SK-N-SH (cell line): Measurements from ENCODE around the gene EEF1E1. TPM values are rescaled to one million over a fixed set of nuclear protein-coding genes. Genes with fewer than 3 reads are reported as not detected.

Source experiments
- CTCF ChIA-PET: fragments of 300-600, 350-600 bp; formaldehyde crosslinking; extraction: SDS; loops from one replicate; lab custom pipeline; 2021; lab: Yijun Ruan, JAX
- POLR2A ChIA-PET: fragments of 350-600 bp; sonication (Branson Sonifier 250); formaldehyde crosslinking; extraction: SDS; loops from one replicate; lab custom pipeline; 2020; ENCODE audit warnings: antibody characterized with exemption, inconsistent platforms; lab: Yijun Ruan, JAX
- DNase-seq: peaks from one replicate; pipeline ENCODE4 v3.0.0; 2012
- H2AFZ ChIP-seq: fragments of 200-600 bp; sonication (generic); 2 replicates; pipeline ENCODE4 v1.8.1; 2016; ENCODE audit warnings: antibody characterized with exemption, mild to moderate bottlenecking, low read depth
- H3F3A ChIP-seq: fragments of 200-600 bp; sonication (generic); replicated peaks from 2 replicates; pipeline ENCODE3; 2016; ENCODE audit warnings: antibody characterized with exemption, mild to moderate bottlenecking; ENCODE audit not compliant: insufficient read depth
- H3K27ac ChIP-seq, 2 experiments: fragments of 200-500 bp in 1 of 2; fragments of 200-600 bp in 1 of 2; sonication (Bioruptor generic) in 1 of 2; sonication (generic), shearing (Covaris generic) in 1 of 2; 2 replicates each; pipeline versions ENCODE4 v1.5.1 to v1.6.1; 2014 to 2016; ENCODE audit warnings: low read depth in 2 of 2, inconsistent platforms in 1 of 2, low read length in 1 of 2, mild to moderate bottlenecking in 1 of 2, mixed read lengths in 1 of 2
- H3K27me3 ChIP-seq: fragments of 200-600 bp; sonication (generic), shearing (Covaris generic); 2 replicates; pipeline ENCODE4 v1.6.1; 2016; ENCODE audit warnings: mixed run types; ENCODE audit not compliant: insufficient read depth
- H3K36me3 ChIP-seq, 2 experiments: fragments of 200-500 bp in 1 of 2; fragments of 200-600 bp in 1 of 2; sonication (Bioruptor generic) in 1 of 2; sonication (generic) in 1 of 2; replicated peaks in 1 of 2; 2 replicates each; pipeline versions ENCODE3 to v1.5.1; 2014 to 2016; ENCODE audit warnings: low read length in 1 of 2, mild to moderate bottlenecking in 1 of 2; ENCODE audit not compliant: insufficient read depth in 2 of 2, control insufficient read depth in 1 of 2
- H3K4me1 ChIP-seq, 2 experiments: fragments of 200-500 bp in 1 of 2; fragments of 200-600 bp in 1 of 2; sonication (Bioruptor generic) in 1 of 2; sonication (generic), shearing (Covaris generic) in 1 of 2; 2 replicates each; pipeline versions ENCODE4 v1.5.1 to v1.6.1; 2014 to 2016; ENCODE audit warnings: low read depth in 1 of 2, low read length in 1 of 2, mixed run types in 1 of 2; ENCODE audit not compliant: insufficient read depth in 2 of 2, control insufficient read depth in 1 of 2
- H3K4me2 ChIP-seq: fragments of 200-600 bp; sonication (generic), shearing (Covaris generic); 2 replicates; pipeline ENCODE4 v1.6.1; 2017; ENCODE audit warnings: mixed run types
- H3K4me3 ChIP-seq, 2 experiments: fragments of 200-500 bp in 1 of 2; fragments of 200-600 bp in 1 of 2; sonication (Bioruptor generic) in 1 of 2; sonication (generic), shearing (Covaris generic) in 1 of 2; 2 replicates each; pipeline versions ENCODE4 v1.5.1 to v1.8.1; 2014 to 2016; ENCODE audit warnings: low read depth in 2 of 2, inconsistent platforms in 1 of 2, low read length in 1 of 2, mild to moderate bottlenecking in 1 of 2, mixed read lengths in 1 of 2, moderate library complexity in 1 of 2
- H3K79me2 ChIP-seq: fragments of 200-600 bp; sonication (generic); 2 replicates; pipeline ENCODE4 v1.8.1; 2017; ENCODE audit warnings: mild to moderate bottlenecking; ENCODE audit not compliant: insufficient read depth
- H3K9ac ChIP-seq: fragments of 200-600 bp; sonication (generic); 2 replicates; pipeline ENCODE4 v1.6.1; 2017; ENCODE audit warnings: mixed run types
- H3K9me2 ChIP-seq: fragments of 200-600 bp; sonication (generic); 2 replicates; pipeline ENCODE4 v1.6.1; 2017; ENCODE audit warnings: mixed run types
- H3K9me3 ChIP-seq: fragments of 200-600 bp; sonication (generic); 2 replicates; pipeline ENCODE4 v1.6.1; 2017; ENCODE audit warnings: mixed run types, mild to moderate bottlenecking, moderate library complexity
- H4K20me1 ChIP-seq: fragments of 200-600 bp; sonication (generic); 2 replicates; pipeline ENCODE4 v1.6.1; 2017; ENCODE audit warnings: mild to moderate bottlenecking, mixed run types; ENCODE audit not compliant: insufficient read depth
- ELF1 ChIP-seq: IDR thresholded peaks from 2 replicates; pipeline ENCODE4 v1.4.0; 2012
- EZH2phosphoT487 ChIP-seq: fragments of 200-600 bp; sonication (generic); IDR thresholded peaks from 2 replicates; pipeline ENCODE4 v1.6.1; 2017; ENCODE audit warnings: low read depth, mixed run types, mild to moderate bottlenecking, antibody characterized with exemption, moderate library complexity, borderline replicate concordance
- FOSL2 ChIP-seq: IDR thresholded peaks from 2 replicates; pipeline ENCODE4 v1.4.0; 2012; ENCODE audit warnings: low read depth, mild to moderate bottlenecking, moderate library complexity, borderline replicate concordance
- FOXJ3 ChIP-seq: sonication (generic); formaldehyde crosslinking; IDR thresholded peaks from 2 replicates; pipeline ENCODE4 v1.5.1; 2020; ENCODE audit warnings: mild to moderate bottlenecking, missing genetic modification reagents
- NFIC ChIP-seq: IDR thresholded peaks from 2 replicates; pipeline ENCODE4 v1.4.0; 2012; ENCODE audit warnings: borderline replicate concordance
- TAF1 ChIP-seq: IDR thresholded peaks from 2 replicates; pipeline ENCODE4 v1.6.1; 2012; ENCODE audit warnings: low read depth, mild to moderate bottlenecking, low read length, moderate library complexity, borderline replicate concordance
- TCF12 ChIP-seq: IDR thresholded peaks from 2 replicates; pipeline ENCODE4 v1.4.0; 2012
- TEAD4 ChIP-seq: IDR thresholded peaks from 2 replicates; pipeline ENCODE4 v1.4.0; 2012; ENCODE audit warnings: mild to moderate bottlenecking, borderline replicate concordance; ENCODE audit not compliant: insufficient read depth
- YY1 ChIP-seq: IDR thresholded peaks from 2 replicates; pipeline ENCODE4 v1.4.0; 2012; ENCODE audit warnings: low read depth, mild to moderate bottlenecking
- WGBS: methylation state at CpG from one replicate; pipeline ENCODE4 v1.1.6; 2017; ENCODE audit warnings: low lambda C conversion rate; 5-methylcytosine and 5-hydroxymethylcytosine counted together
- polyA plus RNA-seq, 3 experiments: library from polyadenylated mRNA; depleted of rRNA; stranded (reverse); fragments of >200 nt; gene quantifications; 2 replicates each; pipeline ENCODE4 v1.2.3, GENCODE V29; 2012
- TF ChIP-seq, protein P1 (sequence below): fragments of 150-350 bp; IDR thresholded peaks from 2 replicates; pipeline ENCODE4 v1.6.1; 2017; ENCODE audit warnings: antibody characterized with exemption, low read length, low read depth, borderline replicate concordance
- TF ChIP-seq, protein P2 (sequence below): IDR thresholded peaks from 2 replicates; pipeline ENCODE4 v1.4.0; 2012; ENCODE audit warnings: low read depth, borderline replicate concordance
- TF ChIP-seq, protein P3 (sequence below): IDR thresholded peaks from 2 replicates; pipeline ENCODE4 v1.6.1; 2012; ENCODE audit warnings: mild to moderate bottlenecking, low read depth, low read length, moderate library complexity
- TF ChIP-seq, protein P4 (sequence below): IDR thresholded peaks from 2 replicates; pipeline ENCODE4; 2012
- TF ChIP-seq, protein P5 (sequence below): IDR thresholded peaks from 2 replicates; pipeline ENCODE4 v1.4.0; 2012; ENCODE audit warnings: low read depth, borderline replicate concordance

The EEF1E1 gene
- polyA plus RNA-seq, 1 of the 3 experiments (the other 2 are of a cell fraction), result 60.8 TPM

DNA sequence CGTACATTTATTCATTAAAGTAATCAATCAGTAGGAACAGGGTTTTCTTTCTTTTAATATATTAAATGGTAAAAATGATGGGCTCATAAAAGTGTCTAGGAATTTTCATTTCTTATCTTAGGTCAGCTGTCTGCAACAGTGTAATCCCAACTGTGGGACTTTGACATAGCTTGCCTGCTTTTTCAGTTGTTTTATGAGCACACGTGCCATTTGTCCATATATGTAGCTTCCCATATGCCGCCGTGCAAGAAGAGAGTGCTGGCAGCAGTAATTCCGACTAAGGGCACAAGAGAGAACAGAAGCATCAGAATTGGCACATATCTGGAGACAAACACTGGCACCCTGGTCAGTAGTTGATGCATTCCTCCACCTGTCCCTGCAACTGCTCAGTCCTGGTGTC, 20.9 kb upstream of the EEF1E1 start:
- Histone ChIP-seq H3K9me3 (no peaks in the 10 kb centered on the region), H3K27ac (no peak overlapping the region), H3K4me1 (no peaks in the 10 kb centered on the region), H3F3A (no peaks in the 10 kb centered on the region), H3K79me2 (no peaks in the 10 kb centered on the region), H3K4me3 (no peak overlapping the region), H3K36me3 (no peaks in the 10 kb centered on the region), H3K9ac (no peak overlapping the region), H3K4me2 (no peak overlapping the region), H3K9me2 (no peaks in the 10 kb centered on the region), H3K27me3 (no peaks in the 10 kb centered on the region; the same call in 1 of the 2 replicates), H4K20me1 (no peaks in the 10 kb centered on the region), H2AFZ (no peak overlapping the region)
- no peak for DNase-seq
- ChIA-PET POLR2A (no interaction called here), CTCF (no interaction called here)
- WGBS, result 56% methylated on average over 5 of the region's 5 CpGs
- TF ChIP-seq TAF1, result no peak
- TF ChIP-seq FOSL2, result no peak
- no peak for TF ChIP-seq YY1
- TF ChIP-seq TCF12, result no peak
- no peak for TF ChIP-seq ELF1
- no peak for TF ChIP-seq TEAD4
- TF ChIP-seq FOXJ3 (CRISPR knock-in tag), result no peak
- no peak for TF ChIP-seq NFIC
- TF ChIP-seq, protein P1, sequence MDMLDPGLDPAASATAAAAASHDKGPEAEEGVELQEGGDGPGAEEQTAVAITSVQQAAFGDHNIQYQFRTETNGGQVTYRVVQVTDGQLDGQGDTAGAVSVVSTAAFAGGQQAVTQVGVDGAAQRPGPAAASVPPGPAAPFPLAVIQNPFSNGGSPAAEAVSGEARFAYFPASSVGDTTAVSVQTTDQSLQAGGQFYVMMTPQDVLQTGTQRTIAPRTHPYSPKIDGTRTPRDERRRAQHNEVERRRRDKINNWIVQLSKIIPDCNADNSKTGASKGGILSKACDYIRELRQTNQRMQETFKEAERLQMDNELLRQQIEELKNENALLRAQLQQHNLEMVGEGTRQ, result no peak
- no peak for TF ChIP-seq EZH2phosphoT487
- TF ChIP-seq, protein P2, sequence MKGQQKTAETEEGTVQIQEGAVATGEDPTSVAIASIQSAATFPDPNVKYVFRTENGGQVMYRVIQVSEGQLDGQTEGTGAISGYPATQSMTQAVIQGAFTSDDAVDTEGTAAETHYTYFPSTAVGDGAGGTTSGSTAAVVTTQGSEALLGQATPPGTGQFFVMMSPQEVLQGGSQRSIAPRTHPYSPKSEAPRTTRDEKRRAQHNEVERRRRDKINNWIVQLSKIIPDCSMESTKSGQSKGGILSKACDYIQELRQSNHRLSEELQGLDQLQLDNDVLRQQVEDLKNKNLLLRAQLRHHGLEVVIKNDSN, result no peak
- TF ChIP-seq, protein P3, sequence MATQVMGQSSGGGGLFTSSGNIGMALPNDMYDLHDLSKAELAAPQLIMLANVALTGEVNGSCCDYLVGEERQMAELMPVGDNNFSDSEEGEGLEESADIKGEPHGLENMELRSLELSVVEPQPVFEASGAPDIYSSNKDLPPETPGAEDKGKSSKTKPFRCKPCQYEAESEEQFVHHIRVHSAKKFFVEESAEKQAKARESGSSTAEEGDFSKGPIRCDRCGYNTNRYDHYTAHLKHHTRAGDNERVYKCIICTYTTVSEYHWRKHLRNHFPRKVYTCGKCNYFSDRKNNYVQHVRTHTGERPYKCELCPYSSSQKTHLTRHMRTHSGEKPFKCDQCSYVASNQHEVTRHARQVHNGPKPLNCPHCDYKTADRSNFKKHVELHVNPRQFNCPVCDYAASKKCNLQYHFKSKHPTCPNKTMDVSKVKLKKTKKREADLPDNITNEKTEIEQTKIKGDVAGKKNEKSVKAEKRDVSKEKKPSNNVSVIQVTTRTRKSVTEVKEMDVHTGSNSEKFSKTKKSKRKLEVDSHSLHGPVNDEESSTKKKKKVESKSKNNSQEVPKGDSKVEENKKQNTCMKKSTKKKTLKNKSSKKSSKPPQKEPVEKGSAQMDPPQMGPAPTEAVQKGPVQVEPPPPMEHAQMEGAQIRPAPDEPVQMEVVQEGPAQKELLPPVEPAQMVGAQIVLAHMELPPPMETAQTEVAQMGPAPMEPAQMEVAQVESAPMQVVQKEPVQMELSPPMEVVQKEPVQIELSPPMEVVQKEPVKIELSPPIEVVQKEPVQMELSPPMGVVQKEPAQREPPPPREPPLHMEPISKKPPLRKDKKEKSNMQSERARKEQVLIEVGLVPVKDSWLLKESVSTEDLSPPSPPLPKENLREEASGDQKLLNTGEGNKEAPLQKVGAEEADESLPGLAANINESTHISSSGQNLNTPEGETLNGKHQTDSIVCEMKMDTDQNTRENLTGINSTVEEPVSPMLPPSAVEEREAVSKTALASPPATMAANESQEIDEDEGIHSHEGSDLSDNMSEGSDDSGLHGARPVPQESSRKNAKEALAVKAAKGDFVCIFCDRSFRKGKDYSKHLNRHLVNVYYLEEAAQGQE, result no peak
- TF ChIP-seq, protein P4, sequence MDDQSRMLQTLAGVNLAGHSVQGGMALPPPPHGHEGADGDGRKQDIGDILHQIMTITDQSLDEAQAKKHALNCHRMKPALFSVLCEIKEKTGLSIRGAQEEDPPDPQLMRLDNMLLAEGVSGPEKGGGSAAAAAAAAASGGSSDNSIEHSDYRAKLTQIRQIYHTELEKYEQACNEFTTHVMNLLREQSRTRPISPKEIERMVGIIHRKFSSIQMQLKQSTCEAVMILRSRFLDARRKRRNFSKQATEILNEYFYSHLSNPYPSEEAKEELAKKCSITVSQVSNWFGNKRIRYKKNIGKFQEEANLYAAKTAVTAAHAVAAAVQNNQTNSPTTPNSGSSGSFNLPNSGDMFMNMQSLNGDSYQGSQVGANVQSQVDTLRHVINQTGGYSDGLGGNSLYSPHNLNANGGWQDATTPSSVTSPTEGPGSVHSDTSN, result no peak
- TF ChIP-seq, protein P5, sequence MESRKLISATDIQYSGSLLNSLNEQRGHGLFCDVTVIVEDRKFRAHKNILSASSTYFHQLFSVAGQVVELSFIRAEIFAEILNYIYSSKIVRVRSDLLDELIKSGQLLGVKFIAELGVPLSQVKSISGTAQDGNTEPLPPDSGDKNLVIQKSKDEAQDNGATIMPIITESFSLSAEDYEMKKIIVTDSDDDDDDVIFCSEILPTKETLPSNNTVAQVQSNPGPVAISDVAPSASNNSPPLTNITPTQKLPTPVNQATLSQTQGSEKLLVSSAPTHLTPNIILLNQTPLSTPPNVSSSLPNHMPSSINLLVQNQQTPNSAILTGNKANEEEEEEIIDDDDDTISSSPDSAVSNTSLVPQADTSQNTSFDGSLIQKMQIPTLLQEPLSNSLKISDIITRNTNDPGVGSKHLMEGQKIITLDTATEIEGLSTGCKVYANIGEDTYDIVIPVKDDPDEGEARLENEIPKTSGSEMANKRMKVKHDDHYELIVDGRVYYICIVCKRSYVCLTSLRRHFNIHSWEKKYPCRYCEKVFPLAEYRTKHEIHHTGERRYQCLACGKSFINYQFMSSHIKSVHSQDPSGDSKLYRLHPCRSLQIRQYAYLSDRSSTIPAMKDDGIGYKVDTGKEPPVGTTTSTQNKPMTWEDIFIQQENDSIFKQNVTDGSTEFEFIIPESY, result no peak
- TF ChIP-seq, all 33 proteins: peak for 0
